ENCODE results near the gene TEX29.

The TEX29 gene

GRCh38 chr13:111282997-111283396, 37.4 kb upstream of the TEX29 start:
- no peak for DNase-seq (ENCODE audit: low read depth)
- H3K4me3 ChIP-seq (ENCODE audit: low read depth, low read length), result no peak overlapping the region
- no peak for TF ChIP-seq POLR2A (IDR thresholded peaks at IDR 0.05; ENCODE audit: extremely low read depth, insufficient read length)
- TF ChIP-seq MYC (IDR thresholded peaks at IDR 0.05; ENCODE audit: low read depth, low read length), result no peak
- TF ChIP-seq CTCF (IDR thresholded peaks at IDR 0.05; ENCODE audit: low read depth, low read length), result no peak
- no peak for TF ChIP-seq MAX (IDR thresholded peaks at IDR 0.05; ENCODE audit: low read depth, low read length)

GRCh38 chr13:111283457-111283856, 37.0 kb upstream of the TEX29 start:
- no peak for DNase-seq (ENCODE audit: low read depth)
- TF ChIP-seq CTCF (IDR thresholded peaks at IDR 0.05; ENCODE audit: low read depth, low read length) (no peak), MAX (IDR thresholded peaks at IDR 0.05; ENCODE audit: low read depth, low read length) (no peak), POLR2A (IDR thresholded peaks at IDR 0.05; ENCODE audit: extremely low read depth, insufficient read length) (no peak)
- H3K4me3 ChIP-seq (ENCODE audit: low read depth, low read length), result no peak overlapping the region

GRCh38 chr13:111283991-111284390, 36.5 kb upstream of the TEX29 start:
- H3K4me3 ChIP-seq (ENCODE audit: low read depth, low read length), result no peak overlapping the region
- no peak for TF ChIP-seq CTCF (IDR thresholded peaks at IDR 0.05; ENCODE audit: low read depth, low read length)
- no peak for TF ChIP-seq MAX (IDR thresholded peaks at IDR 0.05; ENCODE audit: low read depth, low read length)
- no peak for TF ChIP-seq POLR2A (IDR thresholded peaks at IDR 0.05; ENCODE audit: extremely low read depth, insufficient read length)
- no peak for TF ChIP-seq MYC (IDR thresholded peaks at IDR 0.05; ENCODE audit: low read depth, low read length)
- DNase-seq (ENCODE audit: low read depth), result no peak

GRCh38 chr13:111284565-111284964, 35.9 kb upstream of the TEX29 start:
- no peak overlapping the region for H3K4me3 ChIP-seq (ENCODE audit: low read depth, low read length)
- TF ChIP-seq POLR2A (IDR thresholded peaks at IDR 0.05; ENCODE audit: extremely low read depth, insufficient read length), result no peak
- no peak for DNase-seq (ENCODE audit: low read depth)

GRCh38 chr13:111286162-111286561, 34.3 kb upstream of the TEX29 start:
- TF ChIP-seq MYC (IDR thresholded peaks at IDR 0.05; ENCODE audit: low read depth, low read length), result no peak
- TF ChIP-seq MAX (IDR thresholded peaks at IDR 0.05; ENCODE audit: low read depth, low read length), result no peak
- no peak for TF ChIP-seq POLR2A (IDR thresholded peaks at IDR 0.05; ENCODE audit: extremely low read depth, insufficient read length)
- TF ChIP-seq CTCF (IDR thresholded peaks at IDR 0.05; ENCODE audit: low read depth, low read length), result no peak
- H3K4me3 ChIP-seq (ENCODE audit: low read depth, low read length), result no peak overlapping the region
- no peak for DNase-seq (ENCODE audit: low read depth)

- TF ChIP-seq POLR2A (IDR thresholded peaks at IDR 0.05; ENCODE audit: extremely low read depth, insufficient read length) (no peak), CTCF (IDR thresholded peaks at IDR 0.05; ENCODE audit: low read depth, low read length) (no peak), MYC (IDR thresholded peaks at IDR 0.05; ENCODE audit: low read depth, low read length) (no peak), MAX (IDR thresholded peaks at IDR 0.05; ENCODE audit: low read depth, low read length) (no peak)
- no peak for DNase-seq (ENCODE audit: low read depth)
- no peak overlapping the region for H3K4me3 ChIP-seq (ENCODE audit: low read depth, low read length)
Observed at GRCh38 chr13:111286749-111287148, 33.7 kb upstream of the TEX29 start.

Data from NB4 (cell line).